ENCODE data around the gene JMJD7.

The JMJD7 gene

DNA sequence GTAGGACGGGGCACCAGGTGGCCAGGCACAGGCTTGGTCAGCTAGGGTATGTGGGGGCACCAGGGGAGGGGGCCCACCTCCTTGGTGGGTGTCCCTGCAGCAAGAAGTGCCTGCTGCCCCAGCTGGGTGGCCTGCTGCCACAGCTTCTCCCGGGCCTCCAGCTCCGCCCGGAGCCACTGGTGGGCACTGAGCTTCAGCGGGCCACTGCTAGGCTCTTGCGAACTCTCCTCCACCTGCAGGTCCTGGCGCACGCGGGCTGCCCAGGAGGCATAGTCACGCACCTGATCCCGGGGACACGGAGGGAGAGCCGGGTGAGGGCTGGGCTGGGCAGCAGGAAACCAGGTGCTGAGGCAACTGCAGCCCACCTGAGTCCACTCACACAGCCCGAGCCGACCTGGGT lies 40.4 kb downstream of the JMJD7 start:
- no peak for DNase-seq

GRCh38 chr15:41869770-41870688 lies 42.1 kb downstream of the JMJD7 start:
- DNase-seq: no peak

- DNase-seq: no peak
These were observed 42.8 kb downstream of the JMJD7 start for GRCh38 chr15:41870689-41871081.

DNA sequence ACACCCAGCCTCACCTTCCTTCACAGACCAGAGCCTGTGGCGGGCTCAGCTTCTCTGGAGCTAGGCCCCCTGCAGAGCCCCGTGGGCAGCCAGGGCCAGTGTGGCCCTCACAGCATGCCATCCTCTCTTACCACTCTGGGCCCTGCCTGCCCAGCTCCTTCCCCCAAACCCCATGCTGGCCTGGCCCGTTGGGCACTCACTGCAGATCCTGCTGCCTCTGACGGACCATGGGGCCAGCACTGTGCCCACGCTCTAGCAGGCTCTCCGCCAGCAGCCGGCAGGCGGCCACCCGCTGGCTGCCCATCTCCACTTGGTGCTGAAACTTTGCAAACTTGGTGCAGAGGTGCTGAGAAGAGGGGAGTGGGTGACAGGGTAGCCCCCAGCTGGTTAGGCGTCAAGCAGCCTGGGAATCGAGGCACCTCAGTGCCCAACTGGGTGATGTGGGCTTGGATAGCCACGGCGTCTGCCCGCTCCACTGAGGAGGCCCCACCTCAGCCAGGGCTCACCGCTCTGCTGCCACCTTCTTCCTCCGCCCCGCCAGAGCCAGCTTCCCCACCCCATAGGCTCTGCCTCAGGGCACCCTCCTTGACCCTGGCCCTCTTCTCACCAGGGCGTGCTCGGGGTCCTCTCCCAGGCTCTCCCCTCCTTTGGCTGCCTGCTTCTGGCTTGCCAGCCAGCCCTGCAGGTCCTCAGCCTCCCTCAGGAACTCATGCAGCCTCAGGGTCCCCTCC lies 43.4 kb downstream of the JMJD7 start:
- no peak for DNase-seq

- DNase-seq: no peak
These were observed 44.4 kb downstream of the JMJD7 start for GRCh38 chr15:41872166-41872747.

DNA sequence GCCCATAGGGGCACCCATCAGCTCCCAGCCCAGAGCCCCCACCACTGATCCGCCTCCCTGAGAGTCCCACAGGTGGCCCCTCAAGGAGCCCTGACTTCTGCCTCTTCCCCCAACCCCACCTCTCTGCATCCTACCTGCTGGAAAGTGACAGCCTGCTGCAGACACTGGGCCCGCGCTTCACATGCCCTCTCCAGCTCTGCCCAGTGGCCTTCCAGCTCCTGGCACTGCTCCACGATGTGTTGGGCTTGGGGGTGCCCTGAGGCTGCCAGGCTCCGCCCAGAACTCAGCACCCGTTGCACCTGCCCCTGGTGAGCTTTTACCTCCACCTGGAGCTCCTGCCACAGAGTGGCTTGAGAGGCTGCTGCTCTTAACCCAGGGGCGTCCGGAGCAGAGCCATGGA lies 45.8 kb downstream of the JMJD7 start:
- no peak for DNase-seq

DNA sequence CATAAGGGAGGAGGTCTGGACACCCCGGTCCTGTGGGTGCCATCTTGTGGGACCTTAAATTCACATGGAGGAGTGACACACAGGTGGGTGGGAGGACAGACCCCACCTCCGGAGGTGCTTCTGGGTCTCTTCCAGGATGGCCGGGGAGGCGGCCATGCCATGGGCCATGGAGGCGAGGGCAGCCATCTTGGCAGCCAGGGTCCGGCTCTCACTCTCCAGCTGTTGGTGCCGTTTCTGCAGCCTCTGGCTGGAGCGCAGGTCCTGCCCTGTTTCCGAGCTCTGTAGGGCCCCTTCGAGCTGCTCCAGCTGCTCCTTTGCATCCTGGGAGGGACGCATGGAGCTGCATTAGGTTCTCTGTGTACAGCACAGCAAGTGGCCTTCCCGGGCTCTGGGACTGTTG lies 46.8 kb downstream of the JMJD7 start:
- DNase-seq: no peak

DNA sequence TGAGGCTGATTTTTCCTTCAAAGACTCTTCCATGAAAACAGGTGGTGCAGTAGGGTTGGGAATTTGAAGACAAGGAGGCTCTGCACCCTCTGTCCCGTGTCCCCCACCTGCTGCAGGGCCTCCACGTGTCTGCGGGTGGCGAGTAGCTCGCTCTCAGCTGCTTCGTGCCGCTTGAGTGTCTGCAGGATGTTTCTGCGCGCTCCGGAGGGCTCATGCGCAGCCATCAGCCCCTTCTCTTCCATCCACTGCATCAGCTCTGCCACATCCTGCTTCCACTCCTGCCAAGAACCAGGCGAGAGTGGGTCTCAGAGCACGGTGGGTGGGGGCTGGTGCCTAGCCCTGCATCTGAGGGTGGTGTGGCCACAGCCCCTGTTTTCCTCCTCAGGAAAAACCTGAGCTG lies 48.1 kb downstream of the JMJD7 start:
- DNase-seq: no peak

GRCh38 chr15:41876689-41877088 lies 48.8 kb downstream of the JMJD7 start:
- no peak for DNase-seq

DNA sequence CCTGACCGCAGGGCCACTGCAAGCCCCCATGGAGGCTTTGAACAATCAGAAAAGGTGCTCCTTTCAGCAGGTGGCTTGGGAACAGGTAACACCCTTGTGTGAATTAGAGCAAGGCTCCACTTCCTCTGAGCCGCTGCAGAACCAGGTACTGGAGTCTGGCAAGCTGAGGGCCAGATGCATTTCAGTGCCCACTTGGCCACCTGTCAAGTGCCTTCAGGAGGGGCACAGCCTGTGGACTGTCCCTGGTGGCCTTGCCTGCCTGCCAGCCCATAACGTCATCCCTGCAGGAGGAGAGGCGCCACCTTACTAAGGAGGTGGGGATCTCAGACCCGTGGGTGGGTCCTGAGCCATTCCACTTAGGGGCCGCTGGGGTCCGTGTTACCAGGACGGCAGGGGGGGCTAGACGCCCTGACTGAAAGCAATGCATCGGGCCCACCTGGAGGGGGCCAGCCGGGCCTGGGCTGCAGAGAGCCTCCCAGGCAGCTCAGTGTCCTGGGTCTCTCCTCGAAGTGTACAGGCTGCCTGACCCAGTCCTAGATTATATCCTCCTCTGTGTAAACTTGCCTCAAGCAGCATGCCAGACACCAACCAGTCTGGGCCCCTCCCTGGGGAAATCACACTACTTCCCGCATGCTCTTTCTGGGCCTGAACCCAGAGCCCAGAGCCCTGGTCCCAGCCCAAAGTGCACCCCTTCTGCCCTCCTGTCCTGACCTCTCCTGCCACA lies 49.9 kb downstream of the JMJD7 start:
- no peak for DNase-seq

GRCh38 chr15:41878355-41878699 lies 50.4 kb downstream of the JMJD7 start:
- no peak for DNase-seq

DNA sequence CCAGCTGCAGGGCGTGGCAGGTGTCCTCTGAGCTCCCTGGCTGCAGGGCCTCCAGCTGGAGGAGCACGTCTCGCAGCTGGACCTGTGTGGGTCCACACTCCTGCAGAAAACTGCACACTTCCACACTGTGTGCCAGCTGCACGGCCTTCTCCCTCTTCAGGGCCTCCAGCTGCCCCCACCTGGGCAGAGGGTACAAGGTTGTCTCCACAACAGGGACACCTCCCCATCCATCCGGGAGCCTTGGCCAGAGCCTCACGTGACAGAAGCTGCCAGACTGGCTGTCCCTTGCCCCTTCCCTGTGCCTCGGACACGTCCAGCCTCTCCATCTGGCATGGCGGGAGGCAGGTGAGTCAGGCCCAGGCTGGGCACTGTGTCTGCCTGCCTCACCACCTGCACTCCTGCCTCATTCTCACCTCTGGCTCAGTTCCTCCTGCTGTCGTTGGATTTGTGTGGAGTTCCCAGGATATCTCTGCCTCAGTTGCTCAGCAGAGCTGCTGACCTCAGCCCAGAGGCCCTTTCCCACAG lies 51.5 kb downstream of the JMJD7 start:
- no peak for DNase-seq

- DNase-seq: no peak
These were observed 52.4 kb downstream of the JMJD7 start for GRCh38 chr15:41880156-41880877.

GRCh38 chr15:41881086-41881485 lies 53.2 kb downstream of the JMJD7 start:
- no peak for DNase-seq

- DNase-seq: no peak
These were observed 53.6 kb downstream of the JMJD7 start for GRCh38 chr15:41881550-41881919.

- no peak for DNase-seq
These were observed 54.2 kb downstream of the JMJD7 start for GRCh38 chr15:41881920-41882688.

- no peak for DNase-seq
These were observed 55.0 kb downstream of the JMJD7 start for GRCh38 chr15:41882689-41883483.

DNA sequence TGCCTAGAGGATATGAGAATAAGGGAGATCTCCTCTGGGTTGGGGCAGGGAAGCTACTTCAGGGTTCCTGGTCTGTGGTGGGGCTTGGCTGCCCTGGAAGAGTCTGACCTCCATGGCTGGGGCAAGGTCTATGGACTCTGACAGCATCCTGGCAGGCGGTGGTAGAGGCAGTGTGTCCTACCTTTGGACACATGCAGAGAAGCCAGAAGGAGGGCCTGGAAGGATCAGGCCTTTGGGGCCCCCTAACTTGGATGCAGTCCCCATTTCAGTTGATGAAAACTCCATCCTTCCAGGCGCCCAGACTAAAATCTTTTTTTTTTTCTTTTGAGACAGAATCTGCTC lies 55.6 kb downstream of the JMJD7 start:
- DNase-seq: no peak

DNA sequence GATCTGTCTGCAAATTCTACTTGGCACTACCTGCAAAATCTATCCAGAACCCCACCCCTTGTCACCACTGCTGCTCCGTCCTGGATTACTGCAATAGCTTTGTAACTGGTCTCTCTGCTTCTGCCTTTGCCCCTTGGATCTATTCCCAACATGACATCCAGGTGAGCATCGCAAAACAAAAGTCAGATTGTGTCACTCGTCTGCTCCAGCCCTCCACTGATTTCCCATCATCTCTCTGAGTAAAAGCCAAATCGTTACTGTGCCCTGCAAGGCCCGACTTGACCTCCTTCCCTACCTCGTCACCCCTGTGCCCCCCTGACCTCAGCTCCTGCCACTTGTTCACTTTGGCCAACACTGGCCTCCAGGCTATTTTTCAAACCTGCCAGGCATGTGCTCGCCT lies 56.6 kb downstream of the JMJD7 start:
- no peak for DNase-seq

- DNase-seq: no peak
These were observed 57.4 kb downstream of the JMJD7 start for GRCh38 chr15:41885321-41885720.

DNA sequence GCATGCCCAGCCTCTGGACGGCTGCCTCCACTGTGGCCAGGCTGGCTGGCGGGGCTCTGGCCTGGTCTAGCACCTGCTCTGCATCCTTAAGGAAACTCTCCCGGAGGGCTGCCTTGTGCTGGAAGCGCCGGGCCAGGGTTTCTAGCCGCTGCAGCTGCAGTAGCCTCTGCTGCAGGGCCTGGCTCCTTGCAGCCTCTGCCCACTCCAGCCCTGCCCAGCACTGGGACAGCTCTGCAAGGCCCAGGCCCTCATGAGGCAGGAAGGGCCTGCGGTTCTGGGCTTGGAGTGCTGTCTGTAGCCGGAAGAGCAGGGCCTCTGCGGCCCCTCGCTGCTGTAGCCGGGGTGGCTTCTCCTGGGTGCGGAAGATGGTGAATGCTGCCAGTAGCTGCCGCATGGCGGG lies 57.9 kb downstream of the JMJD7 start:
- no peak for DNase-seq
